ENCODE data around the gene HOXC9. TPM values are rescaled to one million over a fixed set of nuclear protein-coding genes. Genes with fewer than 3 reads are reported as not detected.
A peak's percentile ranks its signal among the peaks of the same experiment; 100 is the strongest.

HOXC9 gene
- total RNA-seq, 1 donor from 2014 or later: not detected

DNA sequence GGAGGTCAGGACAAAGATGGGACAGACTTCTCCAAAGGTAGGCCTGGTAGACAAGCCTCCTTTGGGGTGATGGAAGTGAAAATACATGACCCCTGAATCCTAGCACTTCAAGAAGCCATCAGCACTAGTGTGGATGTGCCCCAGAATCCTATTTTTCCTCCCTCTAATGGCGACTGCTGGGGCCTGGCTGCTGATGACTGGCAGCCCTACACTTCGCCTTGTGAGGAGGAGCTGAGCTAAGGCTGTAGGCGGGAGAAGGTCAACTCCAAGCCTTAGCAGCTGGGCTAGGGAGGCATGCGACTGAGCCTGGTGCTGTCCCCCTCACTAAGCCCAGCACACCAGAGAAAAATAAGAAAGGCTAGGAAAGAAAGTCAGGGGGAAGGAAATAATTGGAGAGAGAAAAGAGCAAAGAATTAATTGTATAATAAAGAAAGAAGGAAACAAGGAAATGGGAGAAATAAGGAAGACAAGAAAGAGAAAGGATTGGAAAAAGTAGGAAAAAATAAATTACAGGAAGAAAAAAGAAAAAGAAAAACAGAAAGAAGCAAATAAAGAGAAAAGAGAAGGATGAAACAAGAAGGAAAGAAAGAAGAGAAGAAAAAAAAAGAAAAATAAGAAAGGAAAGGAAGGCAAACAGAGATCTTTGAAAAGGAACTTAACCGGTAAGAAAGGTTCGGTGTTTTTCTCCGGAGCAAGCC lies 19.7 kb upstream of the HOXC9 start:
- ChIA-PET CTCF (no interaction called here), POLR2A (no interaction called here)
- TF ChIP-seq, protein P1, sequence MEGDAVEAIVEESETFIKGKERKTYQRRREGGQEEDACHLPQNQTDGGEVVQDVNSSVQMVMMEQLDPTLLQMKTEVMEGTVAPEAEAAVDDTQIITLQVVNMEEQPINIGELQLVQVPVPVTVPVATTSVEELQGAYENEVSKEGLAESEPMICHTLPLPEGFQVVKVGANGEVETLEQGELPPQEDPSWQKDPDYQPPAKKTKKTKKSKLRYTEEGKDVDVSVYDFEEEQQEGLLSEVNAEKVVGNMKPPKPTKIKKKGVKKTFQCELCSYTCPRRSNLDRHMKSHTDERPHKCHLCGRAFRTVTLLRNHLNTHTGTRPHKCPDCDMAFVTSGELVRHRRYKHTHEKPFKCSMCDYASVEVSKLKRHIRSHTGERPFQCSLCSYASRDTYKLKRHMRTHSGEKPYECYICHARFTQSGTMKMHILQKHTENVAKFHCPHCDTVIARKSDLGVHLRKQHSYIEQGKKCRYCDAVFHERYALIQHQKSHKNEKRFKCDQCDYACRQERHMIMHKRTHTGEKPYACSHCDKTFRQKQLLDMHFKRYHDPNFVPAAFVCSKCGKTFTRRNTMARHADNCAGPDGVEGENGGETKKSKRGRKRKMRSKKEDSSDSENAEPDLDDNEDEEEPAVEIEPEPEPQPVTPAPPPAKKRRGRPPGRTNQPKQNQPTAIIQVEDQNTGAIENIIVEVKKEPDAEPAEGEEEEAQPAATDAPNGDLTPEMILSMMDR (IDR thresholded peaks at IDR 0.05): no peak
- H3K9me3 Mint-ChIP-seq: peaks cover 2% of the 10 kb centered on the region
- intact Hi-C loops (cut with micrococcal nuclease): no loop called here
- no peaks in the 10 kb centered on the region for H3K36me3 Mint-ChIP-seq (ENCODE audit: low read depth)
- H3K27me3 Mint-ChIP-seq: peaks cover 80% of the 10 kb centered on the region
- DNase-seq: no peak
- no peak overlapping the region for H3K27ac Mint-ChIP-seq
- H3K4me3 Mint-ChIP-seq: no peak overlapping the region
- ATAC-seq (ENCODE audit: low read depth): no peak
- peaks cover 13% of the 10 kb centered on the region for H3K4me1 Mint-ChIP-seq

DNA sequence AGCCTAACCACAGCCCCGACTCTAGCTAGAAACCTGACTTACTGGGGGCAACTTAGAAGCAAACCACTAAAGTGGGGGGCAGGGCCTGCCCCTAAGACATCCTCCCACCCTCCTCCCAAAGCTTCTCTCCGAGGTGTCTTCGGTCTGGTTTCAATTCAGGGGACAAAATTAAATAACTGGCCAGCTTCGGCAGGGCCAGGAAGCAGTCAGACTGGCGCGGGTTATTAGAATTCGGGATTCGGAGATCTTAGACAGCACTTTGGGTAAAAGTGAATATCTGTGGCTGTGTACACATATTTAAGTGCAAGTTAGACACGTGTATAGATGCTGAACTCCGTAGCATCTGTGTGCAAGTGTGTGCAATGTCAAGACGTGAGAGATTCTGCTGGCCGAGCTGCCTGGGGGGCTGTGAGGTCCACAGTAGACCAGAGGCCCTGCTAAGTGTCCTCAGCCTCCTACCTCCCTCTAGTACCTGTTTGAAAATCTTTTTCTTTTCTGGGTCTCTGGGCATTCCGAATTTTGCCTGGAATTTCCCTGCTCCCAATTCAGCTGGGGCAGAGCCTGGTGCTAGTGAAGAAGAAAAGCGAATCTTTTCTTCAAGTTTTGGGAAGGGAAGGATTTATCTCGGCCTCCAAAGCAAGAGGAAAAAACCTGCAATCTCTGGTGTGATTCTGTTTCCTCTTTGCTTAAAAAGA lies 19.0 kb upstream of the HOXC9 start:
- intact Hi-C loops (cut with micrococcal nuclease): no loop called here
- Mint-ChIP-seq H3K4me3 (no peak overlapping the region), H3K27ac (no peak overlapping the region)

DNA sequence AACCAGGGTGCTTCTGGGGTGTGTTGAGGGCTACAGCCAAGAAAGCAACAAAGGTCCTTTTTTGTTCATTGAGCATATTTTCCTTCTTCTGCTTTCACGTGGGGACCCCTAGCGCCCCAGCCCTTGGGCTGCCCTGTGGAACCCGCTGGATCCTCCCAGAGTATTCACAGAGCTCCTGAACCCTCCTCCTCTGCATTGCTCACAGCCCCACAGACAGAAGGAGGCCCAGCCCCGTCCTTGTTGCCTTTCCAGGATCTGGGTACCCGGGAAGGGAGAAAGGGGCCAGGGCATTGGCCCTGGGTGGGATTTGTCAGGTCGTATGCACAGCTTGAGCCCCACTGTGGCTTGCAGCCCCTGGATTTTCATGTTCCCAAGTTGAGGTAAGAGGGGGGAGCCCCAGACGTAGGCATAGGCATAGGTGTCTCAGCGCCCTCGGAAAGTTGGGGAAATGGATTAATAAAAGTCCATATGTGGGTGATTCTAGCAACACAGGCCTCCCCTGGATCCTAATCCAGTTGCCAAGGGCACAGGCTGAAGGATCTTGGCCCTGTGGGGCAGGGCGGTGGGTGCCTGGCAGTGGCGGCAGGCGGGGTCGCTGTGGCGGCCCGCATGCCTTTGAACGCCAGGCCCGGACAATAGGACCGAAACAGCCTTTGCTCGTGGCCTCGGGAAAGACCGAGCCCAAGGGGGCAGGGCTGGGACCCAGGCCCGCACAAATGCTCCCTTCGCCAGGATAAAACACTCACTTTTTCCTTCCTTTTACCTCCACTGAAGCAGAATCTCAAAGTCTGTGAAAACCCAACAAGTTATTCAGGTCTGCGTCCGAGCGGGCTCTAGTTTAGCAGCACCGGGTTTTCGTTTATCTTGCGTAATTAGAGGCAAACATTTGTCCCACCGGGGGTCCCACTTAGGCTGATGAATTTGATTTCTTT lies 18.1 kb upstream of the HOXC9 start:
- POLR2A ChIA-PET: no interaction called here
- peaks cover 17% of the 10 kb centered on the region for H3K4me1 Mint-ChIP-seq
- H3K4me3 Mint-ChIP-seq: no peak overlapping the region
- intact Hi-C loops (cut with micrococcal nuclease): no loop called here
- H3K9me3 Mint-ChIP-seq: no peaks in the 10 kb centered on the region
- ATAC-seq (ENCODE audit: low read depth) (no peak), DNase-seq (no peak)
- TF ChIP-seq, protein P1 (IDR thresholded peaks at IDR 0.05): no peak
- CTCF ChIA-PET: no interaction called here
- H3K27ac Mint-ChIP-seq: no peak overlapping the region
- peaks cover 82% of the 10 kb centered on the region for H3K27me3 Mint-ChIP-seq
- H3K36me3 Mint-ChIP-seq (ENCODE audit: low read depth): no peaks in the 10 kb centered on the region

More for the DNA sequence above, 19.0 kb upstream of the HOXC9 start:
- no peaks in the 10 kb centered on the region for H3K9me3 Mint-ChIP-seq
- peaks cover 11% of the 10 kb centered on the region for H3K4me1 Mint-ChIP-seq
- ATAC-seq (ENCODE audit: low read depth) (no peak), DNase-seq (no peak)
- H3K36me3 Mint-ChIP-seq (ENCODE audit: low read depth): no peaks in the 10 kb centered on the region
- H3K27me3 Mint-ChIP-seq: peaks cover 79% of the 10 kb centered on the region
- ChIA-PET POLR2A (no interaction called here), CTCF (no interaction called here)
- TF ChIP-seq, protein P1 (IDR thresholded peaks at IDR 0.05): no peak

GRCh38 chr12:53982648-53983567 lies 17.1 kb upstream of the HOXC9 start:
- DNase-seq: no peak
- ChIA-PET CTCF (no interaction called here), POLR2A (no interaction called here)
- Mint-ChIP-seq H3K27ac (peak overlapping the region; percentile 35), H3K4me3 (no peak overlapping the region), H3K4me1 (peaks cover 17% of the 10 kb centered on the region), H3K36me3 (ENCODE audit: low read depth) (no peaks in the 10 kb centered on the region), H3K27me3 (peaks cover 85% of the 10 kb centered on the region), H3K9me3 (no peaks in the 10 kb centered on the region)
- TF ChIP-seq, protein P1 (IDR thresholded peaks at IDR 0.05): no peak
- intact Hi-C loops (cut with micrococcal nuclease): no loop called here
- ATAC-seq (ENCODE audit: low read depth): no peak

All from activated B cell treated with CpG ODN at 0.5 μM for 24 hours (primary cell).